BLaER1 treated with 17β-estradiol and CSF1 and Interleukin-3, amounts not matched to agents 10 nM and 100 nM (cell line): ENCODE measurements around the gene ADIPOR2.

Source experiments
- H3K27ac ChIP-seq, 11 experiments: shearing (Covaris generic); formaldehyde crosslinking; 2 replicates each; pipeline ENCODE4 v1.8.1; 2022
- H3K27me3 ChIP-seq, 11 experiments: shearing (Covaris generic); formaldehyde crosslinking; 2 replicates each; pipeline ENCODE4 v1.8.1; 2022
- H3K36me3 ChIP-seq, 11 experiments: shearing (Covaris generic); formaldehyde crosslinking; 2 replicates each; pipeline ENCODE4 v1.8.1; 2022
- H3K4me1 ChIP-seq, 10 experiments: shearing (Covaris generic); formaldehyde crosslinking; 2 replicates each; pipeline ENCODE4 v1.8.1; 2022
- H3K4me2 ChIP-seq, 11 experiments: shearing (Covaris generic); formaldehyde crosslinking; 2 replicates each; pipeline ENCODE4 v1.8.1; 2022
- H3K4me3 ChIP-seq, 10 experiments: shearing (Covaris generic); formaldehyde crosslinking; 2 replicates each; pipeline ENCODE4 v1.8.1; 2022
- H3K9ac ChIP-seq, 11 experiments: shearing (Covaris generic); formaldehyde crosslinking; 2 replicates each; pipeline ENCODE4 v1.8.1; 2022
- H3K9me3 ChIP-seq, 11 experiments: shearing (Covaris generic); formaldehyde crosslinking; replicated peaks in 1 of 11; 2 replicates each; pipeline ENCODE4 v1.8.1; 2022
- H4K20me1 ChIP-seq, 11 experiments: shearing (Covaris generic); formaldehyde crosslinking; 2 replicates each; pipeline ENCODE4 v1.8.1; 2022
- Cebpa-rat ChIP-seq, 11 experiments: shearing (Covaris generic); IDR thresholded peaks; 2 replicates each; pipeline ENCODE4 v1.8.1; 2022

Gene ADIPOR2

DNA sequence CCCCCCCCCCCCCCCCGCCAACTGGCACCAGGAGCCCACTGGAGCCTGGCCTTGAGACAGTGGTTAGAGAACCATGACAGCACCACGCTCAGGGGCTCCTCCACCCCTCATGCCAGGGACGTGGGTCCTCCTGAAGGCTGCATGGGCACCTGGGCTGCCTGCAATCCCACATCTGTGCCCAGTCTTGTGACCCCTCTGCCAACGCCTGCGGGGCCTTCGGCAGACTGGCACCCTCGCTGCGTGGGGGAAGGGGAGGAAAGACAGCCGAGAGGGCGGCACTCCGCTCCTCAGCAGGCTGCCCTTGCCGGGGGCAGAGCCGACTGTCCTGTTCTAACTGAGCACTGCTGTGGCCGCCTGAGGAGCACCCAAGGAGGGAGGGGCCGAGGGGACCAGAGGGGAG lies 135.5 kb downstream of the ADIPOR2 start:
- Histone ChIP-seq H3K4me3 (peak overlapping the region in 2 of 10 experiments; percentile 38 to 45; a peak in 3 of 20 replicates), H4K20me1 (no peaks in the 10 kb centered on the region), H3K27me3 (peaks cover 0 to 4% (median 0%) of the 10 kb centered on the region in 11 experiments; a peak in 8 of 22 replicates), H3K27ac (peak overlapping the region in 8 of 11 experiments; percentile 46 to 84 (median 72); a peak in 16 of 22 replicates), H3K4me1 (peaks cover 66 to 100% (median 100%) of the 10 kb centered on the region in 10 experiments), H3K36me3 (peaks cover 0 to 4% (median 0%) of the 10 kb centered on the region in 11 experiments; a peak in 2 of 22 replicates), H3K4me2 (peak overlapping the region; percentile 82 to 97 (median 96)), H3K9me3 (no peaks in the 10 kb centered on the region), H3K9ac (peak overlapping the region in 9 of 11 experiments; percentile 29 to 78 (median 61); a peak in 15 of 22 replicates)
- TF ChIP-seq Cebpa-rat (IDR thresholded peaks at IDR 0.05): no peak

GRCh38 chr12:1826867-1827705 lies 136.2 kb downstream of the ADIPOR2 start:
- no peak for TF ChIP-seq Cebpa-rat (IDR thresholded peaks at IDR 0.05)
- H3K36me3 ChIP-seq: peaks cover 0 to 4% (median 0%) of the 10 kb centered on the region in 11 experiments; a peak in 2 of 22 replicates
- H3K4me2 ChIP-seq: peak overlapping the region; percentile 82 to 97 (median 96)
- H4K20me1 ChIP-seq: no peaks in the 10 kb centered on the region
- peaks cover 66 to 100% (median 100%) of the 10 kb centered on the region in 10 experiments for H3K4me1 ChIP-seq
- H3K27me3 ChIP-seq: no peaks in the 10 kb centered on the region
- peak overlapping the region in 10 of 11 experiments; percentile 21 to 78 (median 59); a peak in 17 of 22 replicates for H3K9ac ChIP-seq
- peak overlapping the region in 5 of 10 experiments; percentile 26 to 45 (median 38); a peak in 9 of 20 replicates for H3K4me3 ChIP-seq
- no peaks in the 10 kb centered on the region for H3K9me3 ChIP-seq
- peak overlapping the region in 9 of 11 experiments; percentile 9 to 84 (median 66); a peak in 17 of 22 replicates for H3K27ac ChIP-seq

DNA sequence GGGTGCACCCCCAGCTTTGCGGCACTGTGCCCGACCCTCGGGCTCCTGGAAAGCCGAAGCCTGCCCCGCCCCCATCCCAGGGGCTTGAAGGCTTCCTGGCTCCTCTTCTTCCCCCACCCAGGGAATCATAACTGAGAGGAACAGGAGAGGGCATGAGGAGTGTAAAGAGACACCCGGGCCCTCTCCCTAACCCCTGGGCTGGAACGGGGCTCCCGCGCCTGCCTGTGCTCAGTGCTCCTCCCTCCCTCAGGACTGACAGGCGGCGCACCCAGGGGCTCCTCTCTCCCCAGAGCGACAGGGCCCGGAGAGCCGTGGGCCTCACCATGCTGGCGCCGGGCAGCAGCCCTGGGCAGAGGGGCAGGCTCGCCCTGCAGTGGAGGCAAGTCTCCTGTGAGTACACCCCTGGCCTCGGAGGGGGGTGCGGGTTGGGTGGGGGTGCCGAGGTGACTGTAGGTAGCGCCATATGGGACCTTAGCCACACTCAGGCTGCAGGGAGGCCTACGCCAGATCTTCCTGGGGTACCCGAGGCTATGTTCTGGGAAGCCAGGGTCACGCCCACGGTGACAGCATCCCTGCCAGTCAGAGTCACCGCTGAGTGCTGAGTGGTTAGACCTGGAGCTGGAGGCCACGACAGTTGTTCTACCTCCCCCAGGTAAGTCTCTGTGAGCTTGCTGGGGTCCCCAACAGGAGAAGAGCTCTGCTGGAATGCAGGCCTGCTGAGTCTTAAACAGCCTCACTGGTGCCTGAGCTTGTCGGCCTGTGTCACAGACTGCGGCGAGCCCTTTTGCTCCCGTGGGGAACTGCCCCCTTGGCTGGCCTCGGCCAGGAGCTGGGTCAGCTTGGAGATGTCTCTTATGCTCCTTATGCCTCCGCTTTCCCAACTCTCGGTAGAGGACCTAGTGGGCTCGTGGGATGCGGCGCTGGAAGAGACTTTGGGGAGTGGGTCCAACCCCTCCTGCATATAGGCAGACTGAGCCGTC lies 137.2 kb downstream of the ADIPOR2 start:
- no peaks in the 10 kb centered on the region for H4K20me1 ChIP-seq
- peaks cover 57 to 100% (median 97%) of the 10 kb centered on the region in 10 experiments for H3K4me1 ChIP-seq
- no peak for TF ChIP-seq Cebpa-rat (IDR thresholded peaks at IDR 0.05)
- H3K4me2 ChIP-seq: peak overlapping the region; percentile 82 to 97 (median 96)
- peak overlapping the region in 9 of 11 experiments; percentile 9 to 84 (median 66); a peak in 17 of 22 replicates for H3K27ac ChIP-seq
- peaks cover 0 to 4% (median 0%) of the 10 kb centered on the region in 11 experiments; a peak in 3 of 22 replicates for H3K36me3 ChIP-seq
- H3K9ac ChIP-seq: peak overlapping the region; percentile 21 to 78 (median 57); a peak in 17 of 22 replicates
- no peaks in the 10 kb centered on the region for H3K27me3 ChIP-seq
- no peaks in the 10 kb centered on the region for H3K9me3 ChIP-seq
- H3K4me3 ChIP-seq: peak overlapping the region in 1 of 10 experiments; percentile 38; a peak in 1 of 20 replicates

GRCh38 chr12:1828856-1829255 lies 138.0 kb downstream of the ADIPOR2 start:
- Histone ChIP-seq H3K36me3 (peaks cover 0 to 12% (median 0%) of the 10 kb centered on the region in 11 experiments; a peak in 4 of 22 replicates), H3K9me3 (no peaks in the 10 kb centered on the region), H3K4me1 (peaks cover 53 to 100% (median 97%) of the 10 kb centered on the region in 10 experiments), H3K4me3 (no peak overlapping the region), H4K20me1 (no peaks in the 10 kb centered on the region), H3K9ac (peak overlapping the region in 5 of 11 experiments; percentile 9 to 78 (median 72); a peak in 9 of 22 replicates), H3K27me3 (no peaks in the 10 kb centered on the region), H3K27ac (peak overlapping the region in 7 of 11 experiments; percentile 20 to 84 (median 78); a peak in 11 of 22 replicates), H3K4me2 (peak overlapping the region; percentile 82 to 97 (median 96))
- no peak for TF ChIP-seq Cebpa-rat (IDR thresholded peaks at IDR 0.05)

GRCh38 chr12:1829306-1829900 lies 138.5 kb downstream of the ADIPOR2 start:
- TF ChIP-seq Cebpa-rat (IDR thresholded peaks at IDR 0.05): no peak
- H3K4me2 ChIP-seq: peak overlapping the region; percentile 82 to 97 (median 96); a peak in 21 of 22 replicates
- H3K9ac ChIP-seq: peak overlapping the region in 4 of 11 experiments; percentile 58 to 78 (median 74); a peak in 5 of 22 replicates
- H3K4me1 ChIP-seq: peaks cover 53 to 100% (median 97%) of the 10 kb centered on the region in 10 experiments
- no peaks in the 10 kb centered on the region for H3K27me3 ChIP-seq
- no peaks in the 10 kb centered on the region for H4K20me1 ChIP-seq
- H3K4me3 ChIP-seq: no peak overlapping the region
- no peaks in the 10 kb centered on the region for H3K9me3 ChIP-seq
- peaks cover 0 to 15% (median 0%) of the 10 kb centered on the region in 11 experiments; a peak in 4 of 22 replicates for H3K36me3 ChIP-seq
- H3K27ac ChIP-seq: peak overlapping the region in 6 of 11 experiments; percentile 20 to 84 (median 79); a peak in 9 of 22 replicates

DNA sequence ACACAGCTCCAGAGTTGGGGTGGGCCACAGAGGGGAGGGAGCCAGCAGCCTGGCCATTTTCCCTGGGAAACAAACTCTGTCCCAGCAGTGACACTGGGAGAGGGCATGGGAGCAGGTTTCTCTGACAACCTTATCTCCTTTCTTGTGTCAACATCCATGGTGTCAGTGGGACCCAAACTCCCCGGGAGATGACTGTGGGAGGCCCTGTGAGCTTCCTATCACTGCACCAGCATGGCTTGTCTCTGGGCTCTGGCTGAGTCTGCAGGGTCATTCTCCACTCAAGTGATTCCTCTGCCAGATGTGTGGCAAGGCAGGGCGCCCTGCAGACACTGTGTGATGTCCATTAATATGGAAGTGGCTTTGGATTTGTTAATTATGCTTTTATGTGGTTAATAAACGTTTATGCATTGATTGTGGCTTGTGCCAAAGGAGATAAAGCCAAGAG lies 139.6 kb downstream of the ADIPOR2 start:
- no peaks in the 10 kb centered on the region for H3K27me3 ChIP-seq
- peak overlapping the region in 3 of 11 experiments; percentile 50 to 61 (median 50); a peak in 3 of 22 replicates for H3K27ac ChIP-seq
- no peak overlapping the region for H3K4me3 ChIP-seq

DNA sequence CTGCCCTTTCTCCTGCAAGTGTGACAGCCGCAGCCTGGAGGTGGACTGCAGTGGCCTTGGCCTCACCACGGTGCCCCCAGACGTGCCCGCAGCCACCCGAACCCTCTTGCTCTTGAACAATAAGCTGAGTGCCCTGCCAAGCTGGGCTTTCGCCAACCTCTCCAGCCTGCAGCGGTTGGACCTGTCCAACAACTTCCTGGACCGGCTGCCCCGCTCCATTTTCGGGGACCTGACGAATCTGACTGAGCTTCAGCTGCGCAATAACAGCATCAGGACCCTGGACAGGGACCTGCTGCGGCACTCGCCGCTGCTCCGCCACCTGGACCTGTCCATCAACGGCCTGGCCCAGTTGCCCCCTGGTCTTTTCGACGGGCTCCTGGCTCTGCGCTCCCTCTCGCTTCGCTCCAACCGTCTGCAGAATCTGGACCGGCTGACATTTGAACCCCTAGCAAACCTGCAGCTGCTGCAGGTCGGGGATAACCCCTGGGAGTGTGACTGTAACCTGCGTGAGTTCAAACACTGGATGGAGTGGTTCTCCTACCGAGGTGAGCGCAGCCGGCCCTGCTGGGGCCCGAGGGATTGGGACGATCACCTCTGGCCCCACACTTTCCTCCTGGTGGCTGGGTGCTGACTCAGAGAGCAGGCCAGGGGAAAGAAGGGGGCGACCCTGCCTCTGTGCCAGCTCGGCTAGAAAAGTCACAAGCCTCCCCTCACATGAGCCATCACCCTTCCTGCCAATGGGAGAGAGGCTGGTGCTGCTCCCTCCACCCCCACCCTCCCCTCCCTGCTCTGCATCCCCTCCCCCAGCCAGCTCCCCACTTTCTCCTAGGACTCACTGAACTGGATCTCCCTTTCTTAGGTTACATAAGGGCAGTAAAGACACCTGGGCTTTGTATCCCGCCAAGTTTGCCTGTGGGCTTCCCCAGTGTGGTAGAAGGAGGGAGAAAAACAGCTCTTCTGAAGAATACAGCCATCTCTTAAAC lies 140.4 kb downstream of the ADIPOR2 start:
- no peaks in the 10 kb centered on the region for H4K20me1 ChIP-seq
- no peaks in the 10 kb centered on the region for H3K9me3 ChIP-seq
- peak overlapping the region in 6 of 11 experiments; percentile 26 to 61 (median 50); a peak in 9 of 22 replicates for H3K27ac ChIP-seq
- H3K4me3 ChIP-seq: no peak overlapping the region
- peaks cover 69 to 100% (median 97%) of the 10 kb centered on the region in 10 experiments for H3K4me1 ChIP-seq
- H3K27me3 ChIP-seq: no peaks in the 10 kb centered on the region
- H3K36me3 ChIP-seq: peaks cover 0 to 17% (median 0%) of the 10 kb centered on the region in 11 experiments; a peak in 4 of 22 replicates
- peak overlapping the region in 3 of 11 experiments; percentile 33 to 44 (median 38); a peak in 5 of 22 replicates for H3K9ac ChIP-seq
- TF ChIP-seq Cebpa-rat (IDR thresholded peaks at IDR 0.05): no peak
- H3K4me2 ChIP-seq: peak overlapping the region; percentile 54 to 97 (median 94)

More for the DNA sequence above, 139.6 kb downstream of the ADIPOR2 start:
- no peaks in the 10 kb centered on the region for H4K20me1 ChIP-seq
- peaks cover 62 to 100% (median 97%) of the 10 kb centered on the region in 10 experiments for H3K4me1 ChIP-seq
- peaks cover 0 to 17% (median 0%) of the 10 kb centered on the region in 11 experiments; a peak in 4 of 22 replicates for H3K36me3 ChIP-seq
- H3K4me2 ChIP-seq: peak overlapping the region; percentile 54 to 97 (median 94); a peak in 21 of 22 replicates
- no peaks in the 10 kb centered on the region for H3K9me3 ChIP-seq
- no peak for TF ChIP-seq Cebpa-rat (IDR thresholded peaks at IDR 0.05)
- no peak overlapping the region for H3K9ac ChIP-seq
